GM12878 (cell line): ENCODE data around the gene TMEM186.

Experiments used
- CEBPB ChIP-seq, 2 experiments: fragments of 150-350 bp in 1 of 2; IDR thresholded peaks; 2 replicates each; pipeline ENCODE4 v1.6.1; 2012 to 2014; ENCODE audit warnings: low read depth in 2 of 2, low read length in 2 of 2, borderline replicate concordance in 1 of 2, inconsistent platforms in 1 of 2
- IRF4 ChIP-seq: IDR thresholded peaks from 2 replicates; pipeline ENCODE4 v1.6.1; 2011; ENCODE audit warnings: low read depth, low read length

DNA sequence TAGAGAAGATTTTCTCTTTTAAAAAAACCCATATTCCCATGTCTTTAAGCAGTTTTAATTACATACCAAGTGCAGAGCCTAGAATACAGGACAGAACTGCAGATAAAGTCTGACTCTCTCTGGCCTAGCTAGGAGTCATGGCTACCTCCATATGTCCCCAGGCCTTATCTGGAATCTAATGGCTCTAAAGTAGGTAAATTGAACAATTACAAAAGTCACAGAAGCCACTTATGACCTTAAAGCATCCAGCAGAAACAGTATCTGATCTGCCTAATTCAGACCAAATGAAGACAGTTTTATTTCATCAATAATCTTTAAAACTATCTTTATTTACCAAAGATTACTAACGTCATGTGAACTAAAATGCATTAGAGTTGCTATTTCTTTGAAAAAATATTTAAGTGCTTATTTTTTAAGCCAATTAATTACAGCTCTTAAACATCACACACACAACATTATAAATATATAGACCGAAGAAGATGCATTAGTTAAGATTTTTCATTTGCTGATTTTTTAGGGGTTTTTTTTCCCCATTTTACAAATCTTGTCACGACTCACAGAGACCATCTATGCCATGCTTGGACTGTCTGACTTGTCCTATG, 28.9 kb upstream of the TMEM186 start:
- TF ChIP-seq IRF4 (no peak), CEBPB (IDR thresholded peaks at IDR 0.05; ENCODE audit: borderline replicate concordance in 1 of 2, low read depth in 2 of 2, low read length in 2 of 2) (no peak)
